Fibroblast of lung (primary cell): ENCODE measurements around the gene SHROOM4. TPM values are rescaled to one million over a fixed set of nuclear protein-coding genes. Genes with fewer than 3 reads are reported as not detected.

Source experiments
- DNase-seq, 2 donors: peaks; one replicate each; pipeline versions ENCODE4 v3.0.0 to v3.0.0-alpha.2; 2010; ENCODE audit warnings: low read depth in 2 of 2
- H2AFZ ChIP-seq: 2 replicates; pipeline ENCODE4 v1.5.1; 2012; ENCODE audit warnings: low read length, control low read depth, inconsistent platforms
- H3K27ac ChIP-seq: 2 replicates; pipeline ENCODE4 v1.5.1; 2011; ENCODE audit warnings: low read length, control low read depth; ENCODE audit not compliant: insufficient read depth
- H3K27me3 ChIP-seq: 2 replicates; pipeline ENCODE4 v1.5.1; 2011; ENCODE audit warnings: mild to moderate bottlenecking, low read length; ENCODE audit not compliant: control insufficient read depth, insufficient read depth
- H3K36me3 ChIP-seq: 2 replicates; pipeline ENCODE4 v1.5.1; 2011; ENCODE audit warnings: low read length; ENCODE audit not compliant: control insufficient read depth, insufficient read depth
- H3K4me1 ChIP-seq: 2 replicates; pipeline ENCODE4 v1.5.1; 2011; ENCODE audit warnings: low read length; ENCODE audit not compliant: control insufficient read depth, insufficient read depth; ENCODE audit errors: extremely low read depth
- H3K4me2 ChIP-seq: 2 replicates; pipeline ENCODE4 v1.5.1; 2011; ENCODE audit warnings: low read length, control low read depth; ENCODE audit not compliant: insufficient read depth; ENCODE audit errors: extremely low read depth
- H3K4me3 ChIP-seq, 4 experiments: fragments of 200-600 bp in 1 of 4; sonication (generic) in 1 of 4; replicated peaks in 1 of 4; 2 replicates each; pipeline ENCODE4 v1.5.1; 2011 to 2016; ENCODE audit warnings: low read length in 4 of 4, low read depth in 3 of 4, mild to moderate bottlenecking in 3 of 4, control low read depth in 2 of 4, inconsistent platforms in 1 of 4, mixed read lengths in 1 of 4; ENCODE audit not compliant: insufficient read depth in 1 of 4; ENCODE audit errors: control extremely low read depth in 1 of 4
- H3K79me2 ChIP-seq: 2 replicates; pipeline ENCODE4 v1.5.1; 2012; ENCODE audit warnings: mild to moderate bottlenecking, low read length, inconsistent platforms; ENCODE audit not compliant: control insufficient read depth, insufficient read depth
- H3K9ac ChIP-seq: 2 replicates; pipeline ENCODE4 v1.5.1; 2011; ENCODE audit warnings: mild to moderate bottlenecking, low read length, control low read depth; ENCODE audit not compliant: insufficient read depth
- H3K9me3 ChIP-seq: 2 replicates; pipeline ENCODE4 v1.5.1; 2012; ENCODE audit warnings: low read depth, low read length; ENCODE audit not compliant: control insufficient read depth, insufficient read depth
- H4K20me1 ChIP-seq: 2 replicates; pipeline ENCODE4 v1.5.1; 2011; ENCODE audit warnings: low read length; ENCODE audit not compliant: control insufficient read depth, insufficient read depth; ENCODE audit errors: extremely low read depth
- EZH2 ChIP-seq: IDR thresholded peaks from 2 replicates; pipeline ENCODE4 v1.5.1; 2012; ENCODE audit warnings: low read length, control low read depth, mild to moderate bottlenecking; ENCODE audit errors: missing control alignments
- polyA plus RNA-seq, 2 donors: library from polyadenylated mRNA; depleted of rRNA in 1 of 2; stranded (reverse) in 1 of 2; unstranded in 1 of 2; fragments of >200 nt; gene quantifications; 2 replicates each; pipeline ENCODE4 v1.2.1, GENCODE V29; 2011 to 2012; ENCODE audit warnings: missing spikeins in 1 of 2
- total RNA-seq: library from RNA; depleted of rRNA; stranded (reverse); fragments of >200 nt; gene quantifications from 2 replicates; pipeline ENCODE4 v1.2.1, GENCODE V29; 2014
- TF ChIP-seq, protein P1 (sequence below), 2 donors: IDR thresholded peaks in 1 of 2; conservative IDR thresholded peaks in 1 of 2; 1 replicate in 1 of 2; 2 replicates in 1 of 2; pipeline ENCODE4 v1.5.1; 2011 to 2012; ENCODE audit warnings: low read length in 2 of 2, control low read depth in 1 of 2, inconsistent platforms in 1 of 2, low read depth in 1 of 2, mild to moderate bottlenecking in 1 of 2

The SHROOM4 gene
- total and polyA plus RNA-seq, 2 donors (not counting 1 experiment from before 2014, with no cell fraction given), result 0.45 to 0.50 TPM

- Histone ChIP-seq H3K4me2 (no peak overlapping the region), H3K27me3 (no peaks in the 10 kb centered on the region), H3K9me3 (no peaks in the 10 kb centered on the region), H3K4me3 (no peak overlapping the region), H3K4me1 (no peaks in the 10 kb centered on the region), H3K27ac (no peak overlapping the region), H3K36me3 (no peaks in the 10 kb centered on the region), H2AFZ (no peak overlapping the region), H4K20me1 (no peaks in the 10 kb centered on the region), H3K9ac (no peak overlapping the region), H3K79me2 (no peaks in the 10 kb centered on the region)
- DNase-seq, result no peak
- no peak for TF ChIP-seq EZH2
- TF ChIP-seq, protein P1, sequence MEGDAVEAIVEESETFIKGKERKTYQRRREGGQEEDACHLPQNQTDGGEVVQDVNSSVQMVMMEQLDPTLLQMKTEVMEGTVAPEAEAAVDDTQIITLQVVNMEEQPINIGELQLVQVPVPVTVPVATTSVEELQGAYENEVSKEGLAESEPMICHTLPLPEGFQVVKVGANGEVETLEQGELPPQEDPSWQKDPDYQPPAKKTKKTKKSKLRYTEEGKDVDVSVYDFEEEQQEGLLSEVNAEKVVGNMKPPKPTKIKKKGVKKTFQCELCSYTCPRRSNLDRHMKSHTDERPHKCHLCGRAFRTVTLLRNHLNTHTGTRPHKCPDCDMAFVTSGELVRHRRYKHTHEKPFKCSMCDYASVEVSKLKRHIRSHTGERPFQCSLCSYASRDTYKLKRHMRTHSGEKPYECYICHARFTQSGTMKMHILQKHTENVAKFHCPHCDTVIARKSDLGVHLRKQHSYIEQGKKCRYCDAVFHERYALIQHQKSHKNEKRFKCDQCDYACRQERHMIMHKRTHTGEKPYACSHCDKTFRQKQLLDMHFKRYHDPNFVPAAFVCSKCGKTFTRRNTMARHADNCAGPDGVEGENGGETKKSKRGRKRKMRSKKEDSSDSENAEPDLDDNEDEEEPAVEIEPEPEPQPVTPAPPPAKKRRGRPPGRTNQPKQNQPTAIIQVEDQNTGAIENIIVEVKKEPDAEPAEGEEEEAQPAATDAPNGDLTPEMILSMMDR (conservative IDR thresholded peaks at IDR 0.05 in 1 of 2, IDR thresholded peaks at IDR 0.05 in 1 of 2; ENCODE audit: low read depth in 1 of 2, low read length in 2 of 2), result no peak
Observed at GRCh38 chrX:50860518-50860917, 46.5 kb upstream of the SHROOM4 start.

- no peak for DNase-seq
- Histone ChIP-seq H4K20me1 (no peaks in the 10 kb centered on the region), H3K4me1 (no peaks in the 10 kb centered on the region), H3K27ac (no peak overlapping the region), H3K36me3 (no peaks in the 10 kb centered on the region), H3K9ac (no peak overlapping the region), H3K79me2 (no peaks in the 10 kb centered on the region), H3K4me3 (no peak overlapping the region), H3K4me2 (no peak overlapping the region), H3K27me3 (no peaks in the 10 kb centered on the region), H2AFZ (no peak overlapping the region), H3K9me3 (no peaks in the 10 kb centered on the region)
- no peak for TF ChIP-seq EZH2
- TF ChIP-seq, protein P1 (conservative IDR thresholded peaks at IDR 0.05 in 1 of 2, IDR thresholded peaks at IDR 0.05 in 1 of 2; ENCODE audit: low read depth in 1 of 2, low read length in 2 of 2), result no peak
Observed at GRCh38 chrX:50858548-50858947, 44.6 kb upstream of the SHROOM4 start.

DNA sequence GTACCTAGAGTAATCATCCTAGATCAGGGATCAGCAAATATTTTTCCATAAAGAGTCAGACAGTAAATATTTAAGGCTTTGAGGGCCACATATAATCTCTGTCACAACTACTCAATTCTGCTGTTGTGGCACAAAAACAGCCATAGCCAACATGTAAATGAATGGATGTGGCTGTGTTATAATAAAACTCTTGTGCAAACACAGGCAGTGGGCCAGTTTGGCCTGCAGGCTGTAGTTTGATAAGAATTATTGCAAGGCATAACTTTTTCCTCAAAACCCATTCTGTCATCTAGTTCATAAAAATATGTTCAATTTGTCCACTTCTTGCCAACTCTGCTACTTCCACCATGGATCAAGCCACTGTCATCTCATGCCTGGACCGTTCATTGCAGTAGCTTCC lies 39.4 kb upstream of the SHROOM4 start:
- Histone ChIP-seq H3K4me1 (no peaks in the 10 kb centered on the region), H3K27ac (no peak overlapping the region), H3K4me2 (no peak overlapping the region), H3K79me2 (no peaks in the 10 kb centered on the region), H3K27me3 (no peaks in the 10 kb centered on the region), H2AFZ (no peak overlapping the region), H3K9ac (no peak overlapping the region), H3K9me3 (no peaks in the 10 kb centered on the region), H3K4me3 (no peak overlapping the region), H4K20me1 (no peaks in the 10 kb centered on the region), H3K36me3 (no peaks in the 10 kb centered on the region)
- TF ChIP-seq, protein P1 (conservative IDR thresholded peaks at IDR 0.05 in 1 of 2, IDR thresholded peaks at IDR 0.05 in 1 of 2; ENCODE audit: low read depth in 1 of 2, low read length in 2 of 2), result no peak
- TF ChIP-seq EZH2, result no peak
- DNase-seq, result no peak
